HFF-Myc (cell line): ENCODE data around the gene QSER1.
"Not testable (repeated sequence)": the region's sequence is repeated elsewhere in the genome, so short reads cannot be mapped to it uniquely, and the experiment has no call there.

Experiments
- DNase-seq: peaks from one replicate; pipeline ENCODE4 v3.0.0-alpha.2; 2011; ENCODE audit warnings: low read depth; ENCODE audit errors: extremely low read depth
- H3K4me3 ChIP-seq: replicated peaks from 2 replicates; pipeline ENCODE4 v1.5.1; 2011; ENCODE audit warnings: low read depth, mild to moderate bottlenecking, control low read depth, low read length
- TF ChIP-seq, protein P1 (sequence below): IDR thresholded peaks from 2 replicates; pipeline ENCODE4 v1.5.1; 2012; ENCODE audit warnings: mild to moderate bottlenecking, low read depth, low read length, control low read depth; ENCODE audit errors: missing control alignments

The QSER1 gene

GRCh38 chr11:32858731-32859130 lies 33.9 kb upstream of the QSER1 start:
- H3K4me3 ChIP-seq, result no peak overlapping the region
- TF ChIP-seq, protein P1, sequence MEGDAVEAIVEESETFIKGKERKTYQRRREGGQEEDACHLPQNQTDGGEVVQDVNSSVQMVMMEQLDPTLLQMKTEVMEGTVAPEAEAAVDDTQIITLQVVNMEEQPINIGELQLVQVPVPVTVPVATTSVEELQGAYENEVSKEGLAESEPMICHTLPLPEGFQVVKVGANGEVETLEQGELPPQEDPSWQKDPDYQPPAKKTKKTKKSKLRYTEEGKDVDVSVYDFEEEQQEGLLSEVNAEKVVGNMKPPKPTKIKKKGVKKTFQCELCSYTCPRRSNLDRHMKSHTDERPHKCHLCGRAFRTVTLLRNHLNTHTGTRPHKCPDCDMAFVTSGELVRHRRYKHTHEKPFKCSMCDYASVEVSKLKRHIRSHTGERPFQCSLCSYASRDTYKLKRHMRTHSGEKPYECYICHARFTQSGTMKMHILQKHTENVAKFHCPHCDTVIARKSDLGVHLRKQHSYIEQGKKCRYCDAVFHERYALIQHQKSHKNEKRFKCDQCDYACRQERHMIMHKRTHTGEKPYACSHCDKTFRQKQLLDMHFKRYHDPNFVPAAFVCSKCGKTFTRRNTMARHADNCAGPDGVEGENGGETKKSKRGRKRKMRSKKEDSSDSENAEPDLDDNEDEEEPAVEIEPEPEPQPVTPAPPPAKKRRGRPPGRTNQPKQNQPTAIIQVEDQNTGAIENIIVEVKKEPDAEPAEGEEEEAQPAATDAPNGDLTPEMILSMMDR, result no peak
- DNase-seq, result no peak

GRCh38 chr11:32861850-32862577 lies 30.6 kb upstream of the QSER1 start:
- TF ChIP-seq, protein P1, result no peak
- H3K4me3 ChIP-seq, result no peak overlapping the region
- DNase-seq, result no peak

DNA sequence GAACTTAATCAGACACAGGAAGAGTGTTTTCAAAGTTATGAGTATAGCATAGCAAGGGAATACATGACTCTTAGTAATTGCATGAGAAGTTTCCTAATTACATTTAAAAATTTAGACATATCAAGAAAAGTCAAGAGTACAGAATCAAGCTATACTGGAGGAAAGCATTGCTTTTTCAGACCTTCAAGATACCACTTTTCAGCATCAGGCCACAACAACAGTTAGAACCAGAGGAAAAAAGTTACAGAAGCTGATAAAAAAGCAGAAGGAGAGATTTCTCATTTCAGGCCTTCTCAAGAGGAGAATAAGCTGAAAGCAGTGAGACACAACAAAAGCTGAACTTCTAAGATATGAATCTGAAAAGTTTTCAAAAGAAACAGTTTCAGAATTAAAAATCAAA lies 28.1 kb upstream of the QSER1 start:
- no peak for DNase-seq
- no peak overlapping the region for H3K4me3 ChIP-seq
- TF ChIP-seq, protein P1, result no peak

- DNase-seq, H3K4me3 ChIP-seq: not testable (repeated sequence)
Observed at GRCh38 chr11:32868752-32869151, 23.9 kb upstream of the QSER1 start.

GRCh38 chr11:32870676-32871075 lies 21.9 kb upstream of the QSER1 start:
- TF ChIP-seq, protein P1, result peak; percentile 50
- DNase-seq, result no peak
- no peak overlapping the region for H3K4me3 ChIP-seq

DNA sequence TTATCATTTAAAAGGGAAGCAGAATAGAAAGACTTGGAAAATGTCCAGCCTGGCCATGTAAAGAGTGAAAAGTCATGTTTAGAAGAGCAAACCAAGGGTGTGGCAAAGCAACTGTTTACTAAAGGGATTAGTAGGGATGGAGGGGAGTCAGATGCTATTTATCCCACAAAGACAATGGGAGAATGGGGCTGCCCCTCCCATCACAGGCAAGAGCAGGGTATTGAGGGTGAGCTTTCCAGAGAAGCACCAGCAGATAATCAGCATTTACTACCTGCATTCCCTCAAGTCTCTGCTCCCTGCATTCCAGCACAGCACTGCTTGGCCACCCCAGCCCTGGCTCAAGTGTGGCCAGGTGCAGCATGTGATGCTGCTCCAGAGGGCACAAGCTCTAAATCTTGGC lies 18.5 kb upstream of the QSER1 start:
- H3K4me3 ChIP-seq, result no peak overlapping the region
- no peak for DNase-seq
- TF ChIP-seq, protein P1, result no peak

GRCh38 chr11:32881286-32881685 lies 11.3 kb upstream of the QSER1 start:
- DNase-seq, result no peak
- TF ChIP-seq, protein P1, result no peak
- no peak overlapping the region for H3K4me3 ChIP-seq
